GM23338 (cell line): ENCODE data around the gene TOMM5. TPM values are rescaled to one million over a fixed set of nuclear protein-coding genes. Genes with fewer than 3 reads are reported as not detected.

ENCODE experiments used
- ATAC-seq: fragments of 200-7000 bp; cut with Tn5 transposase; 3 replicates; pipeline ENCODE4 v1.9.1; 2020
- DNase-seq: peaks from one replicate; pipeline ENCODE4 v3.0.0-alpha.2; 2015; ENCODE audit warnings: low spot score
- H2AFZ ChIP-seq: fragments of 200-600 bp; sonication (generic); 2 replicates; pipeline ENCODE4 v1.8.0; 2016; ENCODE audit warnings: antibody characterized with exemption, mild to moderate bottlenecking, moderate library complexity
- H3F3A ChIP-seq: fragments of 200-600 bp; sonication (generic); replicated peaks from 2 replicates; pipeline ENCODE4 v1.8.0; 2017; ENCODE audit warnings: antibody characterized with exemption, mixed run types, low read depth
- H3K27ac ChIP-seq: fragments of 200-600 bp; sonication (generic); 2 replicates; pipeline ENCODE4 v1.6.1; 2016; ENCODE audit warnings: low read depth
- H3K27me3 ChIP-seq: fragments of 200-600 bp; sonication (generic); 2 replicates; pipeline ENCODE4 v1.8.0; 2016; ENCODE audit warnings: mild to moderate bottlenecking, mixed run types, moderate library complexity; ENCODE audit not compliant: insufficient read depth
- H3K36me3 ChIP-seq: fragments of 200-600 bp; sonication (generic); 2 replicates; pipeline ENCODE4 v1.8.0; 2016; ENCODE audit warnings: mild to moderate bottlenecking; ENCODE audit not compliant: insufficient read depth
- H3K4me1 ChIP-seq: fragments of 200-600 bp; sonication (generic); 2 replicates; pipeline ENCODE4 v1.8.0; 2016; ENCODE audit warnings: mild to moderate bottlenecking, moderate library complexity; ENCODE audit not compliant: insufficient read depth
- H3K4me2 ChIP-seq: fragments of 200-600 bp; sonication (generic); 2 replicates; pipeline ENCODE4 v1.7.1; 2017; ENCODE audit warnings: mixed run types
- H3K4me3 ChIP-seq: fragments of 200-600 bp; sonication (generic); 2 replicates; pipeline ENCODE4 v1.6.1; 2016; ENCODE audit warnings: mixed run types
- H3K79me2 ChIP-seq: fragments of 200-600 bp; sonication (generic); replicated peaks from 2 replicates; pipeline ENCODE4 v1.8.0; 2017; ENCODE audit warnings: mild to moderate bottlenecking; ENCODE audit not compliant: insufficient read depth
- H3K9me2 ChIP-seq: fragments of 200-600 bp; sonication (generic); 2 replicates; pipeline ENCODE4 v1.8.0; 2017; ENCODE audit not compliant: insufficient read depth
- H4K20me1 ChIP-seq: fragments of 200-600 bp; sonication (generic); replicated peaks from 2 replicates; pipeline ENCODE4 v1.8.0; 2017; ENCODE audit warnings: mild to moderate bottlenecking; ENCODE audit not compliant: insufficient read depth
- H3K27ac Mint-ChIP-seq: 2 replicates; pipeline ENCODE4 v1.8.0; 2020; ENCODE audit warnings: inconsistent platforms, mild to moderate bottlenecking, moderate library complexity, mixed read lengths
- H3K27me3 Mint-ChIP-seq: 3 replicates; pipeline ENCODE4 v1.8.0; 2022; ENCODE audit warnings: low read depth, mild to moderate bottlenecking, moderate library complexity, mixed read lengths, inconsistent platforms; ENCODE audit not compliant: insufficient read depth, poor library complexity
- H3K36me3 Mint-ChIP-seq: 3 replicates; pipeline ENCODE4 v1.8.0; 2021; ENCODE audit warnings: low read depth, mild to moderate bottlenecking, inconsistent platforms, moderate library complexity, mixed read lengths
- H3K4me1 Mint-ChIP-seq: 3 replicates; pipeline ENCODE4 v1.8.0; 2020; ENCODE audit warnings: mild to moderate bottlenecking, inconsistent platforms, mixed read lengths
- H3K4me3 Mint-ChIP-seq: 3 replicates; pipeline ENCODE4 v1.8.0; 2021; ENCODE audit warnings: moderate library complexity, mild to moderate bottlenecking, inconsistent platforms, mixed read lengths
- H3K9me3 Mint-ChIP-seq: 3 replicates; pipeline ENCODE4 v1.8.0; 2020; ENCODE audit warnings: moderate library complexity, mild to moderate bottlenecking, inconsistent platforms, mixed read lengths
- CREB1 ChIP-seq: fragments of 250-450 bp; sonication (Bioruptor Pico); IDR thresholded peaks from 2 replicates; pipeline ENCODE4 v1.5.0; 2020; ENCODE audit warnings: low read depth, mild to moderate bottlenecking, moderate library complexity
- EZH2 ChIP-seq: fragments of 200-600 bp; sonication (generic); IDR thresholded peaks from one replicate; pipeline ENCODE4 v1.8.0; 2017; ENCODE audit warnings: antibody characterized with exemption, mild to moderate bottlenecking, low read depth; ENCODE audit not compliant: unreplicated experiment
- EZH2phosphoT487 ChIP-seq: fragments of 200-600 bp; sonication (generic); IDR thresholded peaks from one replicate; pipeline ENCODE4 v1.8.1; 2018; ENCODE audit warnings: antibody characterized with exemption; ENCODE audit not compliant: unreplicated experiment
- JUNB ChIP-seq: IDR thresholded peaks from one replicate; pipeline ENCODE4 v1.6.1; 2016; ENCODE audit warnings: antibody characterized with exemption; ENCODE audit not compliant: unreplicated experiment
- NANOG ChIP-seq: IDR thresholded peaks from 2 replicates; pipeline ENCODE4 v1.6.1; 2016; ENCODE audit warnings: antibody characterized with exemption, borderline replicate concordance
- POLR2AphosphoS5 ChIP-seq: IDR thresholded peaks from 2 replicates; pipeline ENCODE4 v1.6.1; 2016; ENCODE audit warnings: antibody characterized with exemption, low read depth
- STAT1 ChIP-seq: IDR thresholded peaks from one replicate; pipeline ENCODE4 v1.6.1; 2016; ENCODE audit warnings: antibody characterized with exemption; ENCODE audit not compliant: unreplicated experiment
- ZNF114 ChIP-seq: fragments of 250-450 bp; sonication (Bioruptor Pico); IDR thresholded peaks from 2 replicates; pipeline ENCODE4 v1.5.0; 2020; ENCODE audit warnings: mild to moderate bottlenecking, moderate library complexity
- ZNF331 ChIP-seq: fragments of 250-450 bp; sonication (Bioruptor Pico); IDR thresholded peaks from 2 replicates; pipeline ENCODE4 v1.5.0; 2020; ENCODE audit warnings: low read depth, mild to moderate bottlenecking, moderate library complexity
- polyA plus RNA-seq: library from polyadenylated mRNA; unstranded; fragments of >200 nt; fragmentation: Nextera tagmentation; extraction: Ambion mirVana; gene quantifications from 2 replicates; pipeline ENCODE4 v1.2.1, GENCODE V29; 2016
- total RNA-seq: library from RNA; depleted of rRNA; stranded (reverse); fragments of >200 nt; shearing (Covaris generic); gene quantifications from 2 replicates; pipeline ENCODE4 v1.2.3, GENCODE V29; 2014
- TF ChIP-seq, protein P1 (sequence below): IDR thresholded peaks from one replicate; pipeline ENCODE4 v1.6.1; 2018; ENCODE audit warnings: antibody characterized with exemption; ENCODE audit not compliant: unreplicated experiment
- TF ChIP-seq, protein P2 (sequence below): fragments of 250-450 bp; sonication (Bioruptor Pico); IDR thresholded peaks from 2 replicates; pipeline ENCODE4 v1.5.0; 2020; ENCODE audit warnings: mild to moderate bottlenecking, moderate library complexity
- TF ChIP-seq, protein P3 (sequence below), 2 experiments: fragments of 200-600 bp in 1 of 2; sonication (generic) in 1 of 2; conservative IDR thresholded peaks; 2 replicates each; pipeline versions ENCODE4 v1.5.1 to v1.6.1; 2016 to 2017; ENCODE audit warnings: antibody characterized with exemption in 2 of 2, low read depth in 2 of 2, mild to moderate bottlenecking in 2 of 2, moderate library complexity in 1 of 2
- TF ChIP-seq, protein P4 (sequence below): IDR thresholded peaks from 2 replicates; pipeline ENCODE4 v1.6.1; 2016; ENCODE audit warnings: antibody characterized with exemption

TOMM5 gene
- total and polyA plus RNA-seq, 2 experiments from 2014 or later = 158 to 529 TPM

DNA sequence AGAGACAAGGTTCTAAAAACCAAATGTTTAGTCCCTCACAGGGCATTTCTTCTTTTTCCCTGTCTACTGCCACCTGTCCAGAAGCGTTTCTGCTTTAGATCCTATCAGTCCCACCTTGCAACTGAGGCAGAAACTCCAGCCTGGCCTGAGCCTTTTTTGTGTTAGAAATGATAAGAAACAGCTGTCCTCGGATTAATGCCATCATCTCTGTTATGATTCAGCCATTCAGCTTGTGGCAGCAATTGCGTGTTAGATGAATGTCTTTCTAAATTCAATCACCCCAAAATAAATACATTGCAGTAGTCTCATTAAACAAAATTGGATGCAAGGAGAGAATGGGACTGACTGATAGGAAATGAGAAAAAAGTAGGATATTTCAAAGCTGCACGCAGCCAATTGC lies 30.1 kb upstream of the TOMM5 start:
- Mint-ChIP-seq H3K27me3 (no peaks in the 10 kb centered on the region), H3K9me3 (no peaks in the 10 kb centered on the region), H3K27ac (no peak overlapping the region), H3K36me3 (no peaks in the 10 kb centered on the region), H3K4me3 (no peak overlapping the region), H3K4me1 (peaks cover 30% of the 10 kb centered on the region)
- Histone ChIP-seq H3K4me3 (no peak overlapping the region), H3K79me2 (no peaks in the 10 kb centered on the region), H3K9me2 (no peaks in the 10 kb centered on the region), H3K27ac (no peak overlapping the region), H2AFZ (0 out of 2 replicates have a peak overlapping the region, but pooled peaks have one; percentile 56), H3K36me3 (no peaks in the 10 kb centered on the region), H3K27me3 (no peaks in the 10 kb centered on the region), H3K4me2 (no peak overlapping the region), H4K20me1 (no peaks in the 10 kb centered on the region), H3K4me1 (peaks cover 15% of the 10 kb centered on the region), H3F3A (no peaks in the 10 kb centered on the region)
- no peak for ATAC-seq
- no peak for TF ChIP-seq ZNF114 (CRISPR knock-in tag)
- TF ChIP-seq, protein P1, sequence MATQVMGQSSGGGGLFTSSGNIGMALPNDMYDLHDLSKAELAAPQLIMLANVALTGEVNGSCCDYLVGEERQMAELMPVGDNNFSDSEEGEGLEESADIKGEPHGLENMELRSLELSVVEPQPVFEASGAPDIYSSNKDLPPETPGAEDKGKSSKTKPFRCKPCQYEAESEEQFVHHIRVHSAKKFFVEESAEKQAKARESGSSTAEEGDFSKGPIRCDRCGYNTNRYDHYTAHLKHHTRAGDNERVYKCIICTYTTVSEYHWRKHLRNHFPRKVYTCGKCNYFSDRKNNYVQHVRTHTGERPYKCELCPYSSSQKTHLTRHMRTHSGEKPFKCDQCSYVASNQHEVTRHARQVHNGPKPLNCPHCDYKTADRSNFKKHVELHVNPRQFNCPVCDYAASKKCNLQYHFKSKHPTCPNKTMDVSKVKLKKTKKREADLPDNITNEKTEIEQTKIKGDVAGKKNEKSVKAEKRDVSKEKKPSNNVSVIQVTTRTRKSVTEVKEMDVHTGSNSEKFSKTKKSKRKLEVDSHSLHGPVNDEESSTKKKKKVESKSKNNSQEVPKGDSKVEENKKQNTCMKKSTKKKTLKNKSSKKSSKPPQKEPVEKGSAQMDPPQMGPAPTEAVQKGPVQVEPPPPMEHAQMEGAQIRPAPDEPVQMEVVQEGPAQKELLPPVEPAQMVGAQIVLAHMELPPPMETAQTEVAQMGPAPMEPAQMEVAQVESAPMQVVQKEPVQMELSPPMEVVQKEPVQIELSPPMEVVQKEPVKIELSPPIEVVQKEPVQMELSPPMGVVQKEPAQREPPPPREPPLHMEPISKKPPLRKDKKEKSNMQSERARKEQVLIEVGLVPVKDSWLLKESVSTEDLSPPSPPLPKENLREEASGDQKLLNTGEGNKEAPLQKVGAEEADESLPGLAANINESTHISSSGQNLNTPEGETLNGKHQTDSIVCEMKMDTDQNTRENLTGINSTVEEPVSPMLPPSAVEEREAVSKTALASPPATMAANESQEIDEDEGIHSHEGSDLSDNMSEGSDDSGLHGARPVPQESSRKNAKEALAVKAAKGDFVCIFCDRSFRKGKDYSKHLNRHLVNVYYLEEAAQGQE = no peak
- no peak for TF ChIP-seq POLR2AphosphoS5
- no peak for TF ChIP-seq STAT1
- no peak for TF ChIP-seq EZH2phosphoT487
- TF ChIP-seq CREB1 = no peak
- no peak for TF ChIP-seq JUNB
- no peak for TF ChIP-seq ZNF331
- TF ChIP-seq, protein P2, sequence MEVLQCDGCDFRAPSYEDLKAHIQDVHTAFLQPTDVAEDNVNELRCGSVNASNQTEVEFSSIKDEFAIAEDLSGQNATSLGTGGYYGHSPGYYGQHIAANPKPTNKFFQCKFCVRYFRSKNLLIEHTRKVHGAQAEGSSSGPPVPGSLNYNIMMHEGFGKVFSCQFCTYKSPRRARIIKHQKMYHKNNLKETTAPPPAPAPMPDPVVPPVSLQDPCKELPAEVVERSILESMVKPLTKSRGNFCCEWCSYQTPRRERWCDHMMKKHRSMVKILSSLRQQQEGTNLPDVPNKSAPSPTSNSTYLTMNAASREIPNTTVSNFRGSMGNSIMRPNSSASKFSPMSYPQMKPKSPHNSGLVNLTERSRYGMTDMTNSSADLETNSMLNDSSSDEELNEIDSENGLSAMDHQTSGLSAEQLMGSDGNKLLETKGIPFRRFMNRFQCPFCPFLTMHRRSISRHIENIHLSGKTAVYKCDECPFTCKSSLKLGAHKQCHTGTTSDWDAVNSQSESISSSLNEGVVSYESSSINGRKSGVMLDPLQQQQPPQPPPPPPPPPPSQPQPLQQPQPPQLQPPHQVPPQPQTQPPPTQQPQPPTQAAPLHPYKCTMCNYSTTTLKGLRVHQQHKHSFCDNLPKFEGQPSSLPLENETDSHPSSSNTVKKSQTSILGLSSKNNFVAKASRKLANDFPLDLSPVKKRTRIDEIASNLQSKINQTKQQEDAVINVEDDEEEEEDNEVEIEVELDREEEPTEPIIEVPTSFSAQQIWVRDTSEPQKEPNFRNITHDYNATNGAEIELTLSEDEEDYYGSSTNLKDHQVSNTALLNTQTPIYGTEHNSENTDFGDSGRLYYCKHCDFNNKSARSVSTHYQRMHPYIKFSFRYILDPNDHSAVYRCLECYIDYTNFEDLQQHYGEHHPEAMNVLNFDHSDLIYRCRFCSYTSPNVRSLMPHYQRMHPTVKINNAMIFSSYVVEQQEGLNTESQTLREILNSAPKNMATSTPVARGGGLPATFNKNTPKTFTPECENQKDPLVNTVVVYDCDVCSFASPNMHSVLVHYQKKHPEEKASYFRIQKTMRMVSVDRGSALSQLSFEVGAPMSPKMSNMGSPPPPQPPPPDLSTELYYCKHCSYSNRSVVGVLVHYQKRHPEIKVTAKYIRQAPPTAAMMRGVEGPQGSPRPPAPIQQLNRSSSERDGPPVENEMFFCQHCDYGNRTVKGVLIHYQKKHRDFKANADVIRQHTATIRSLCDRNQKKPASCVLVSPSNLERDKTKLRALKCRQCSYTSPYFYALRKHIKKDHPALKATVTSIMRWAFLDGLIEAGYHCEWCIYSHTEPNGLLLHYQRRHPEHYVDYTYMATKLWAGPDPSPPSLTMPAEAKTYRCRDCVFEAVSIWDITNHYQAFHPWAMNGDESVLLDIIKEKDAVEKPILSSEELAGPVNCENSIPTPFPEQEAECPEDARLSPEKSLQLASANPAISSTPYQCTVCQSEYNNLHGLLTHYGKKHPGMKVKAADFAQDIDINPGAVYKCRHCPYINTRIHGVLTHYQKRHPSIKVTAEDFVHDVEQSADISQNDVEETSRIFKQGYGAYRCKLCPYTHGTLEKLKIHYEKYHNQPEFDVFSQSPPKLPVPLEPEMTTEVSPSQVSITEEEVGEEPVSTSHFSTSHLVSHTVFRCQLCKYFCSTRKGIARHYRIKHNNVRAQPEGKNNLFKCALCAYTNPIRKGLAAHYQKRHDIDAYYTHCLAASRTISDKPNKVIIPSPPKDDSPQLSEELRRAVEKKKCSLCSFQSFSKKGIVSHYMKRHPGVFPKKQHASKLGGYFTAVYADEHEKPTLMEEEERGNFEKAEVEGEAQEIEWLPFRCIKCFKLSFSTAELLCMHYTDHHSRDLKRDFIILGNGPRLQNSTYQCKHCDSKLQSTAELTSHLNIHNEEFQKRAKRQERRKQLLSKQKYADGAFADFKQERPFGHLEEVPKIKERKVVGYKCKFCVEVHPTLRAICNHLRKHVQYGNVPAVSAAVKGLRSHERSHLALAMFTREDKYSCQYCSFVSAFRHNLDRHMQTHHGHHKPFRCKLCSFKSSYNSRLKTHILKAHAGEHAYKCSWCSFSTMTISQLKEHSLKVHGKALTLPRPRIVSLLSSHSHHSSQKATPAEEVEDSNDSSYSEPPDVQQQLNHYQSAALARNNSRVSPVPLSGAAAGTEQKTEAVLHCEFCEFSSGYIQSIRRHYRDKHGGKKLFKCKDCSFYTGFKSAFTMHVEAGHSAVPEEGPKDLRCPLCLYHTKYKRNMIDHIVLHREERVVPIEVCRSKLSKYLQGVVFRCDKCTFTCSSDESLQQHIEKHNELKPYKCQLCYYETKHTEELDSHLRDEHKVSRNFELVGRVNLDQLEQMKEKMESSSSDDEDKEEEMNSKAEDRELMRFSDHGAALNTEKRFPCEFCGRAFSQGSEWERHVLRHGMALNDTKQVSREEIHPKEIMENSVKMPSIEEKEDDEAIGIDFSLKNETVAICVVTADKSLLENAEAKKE (CRISPR knock-in tag) = no peak
- no peak for TF ChIP-seq EZH2
- TF ChIP-seq, protein P3, sequence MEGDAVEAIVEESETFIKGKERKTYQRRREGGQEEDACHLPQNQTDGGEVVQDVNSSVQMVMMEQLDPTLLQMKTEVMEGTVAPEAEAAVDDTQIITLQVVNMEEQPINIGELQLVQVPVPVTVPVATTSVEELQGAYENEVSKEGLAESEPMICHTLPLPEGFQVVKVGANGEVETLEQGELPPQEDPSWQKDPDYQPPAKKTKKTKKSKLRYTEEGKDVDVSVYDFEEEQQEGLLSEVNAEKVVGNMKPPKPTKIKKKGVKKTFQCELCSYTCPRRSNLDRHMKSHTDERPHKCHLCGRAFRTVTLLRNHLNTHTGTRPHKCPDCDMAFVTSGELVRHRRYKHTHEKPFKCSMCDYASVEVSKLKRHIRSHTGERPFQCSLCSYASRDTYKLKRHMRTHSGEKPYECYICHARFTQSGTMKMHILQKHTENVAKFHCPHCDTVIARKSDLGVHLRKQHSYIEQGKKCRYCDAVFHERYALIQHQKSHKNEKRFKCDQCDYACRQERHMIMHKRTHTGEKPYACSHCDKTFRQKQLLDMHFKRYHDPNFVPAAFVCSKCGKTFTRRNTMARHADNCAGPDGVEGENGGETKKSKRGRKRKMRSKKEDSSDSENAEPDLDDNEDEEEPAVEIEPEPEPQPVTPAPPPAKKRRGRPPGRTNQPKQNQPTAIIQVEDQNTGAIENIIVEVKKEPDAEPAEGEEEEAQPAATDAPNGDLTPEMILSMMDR (conservative IDR thresholded peaks at IDR 0.05; ENCODE audit: low read depth in 2 of 2) = no peak
- no peak for TF ChIP-seq NANOG
- TF ChIP-seq, protein P4, sequence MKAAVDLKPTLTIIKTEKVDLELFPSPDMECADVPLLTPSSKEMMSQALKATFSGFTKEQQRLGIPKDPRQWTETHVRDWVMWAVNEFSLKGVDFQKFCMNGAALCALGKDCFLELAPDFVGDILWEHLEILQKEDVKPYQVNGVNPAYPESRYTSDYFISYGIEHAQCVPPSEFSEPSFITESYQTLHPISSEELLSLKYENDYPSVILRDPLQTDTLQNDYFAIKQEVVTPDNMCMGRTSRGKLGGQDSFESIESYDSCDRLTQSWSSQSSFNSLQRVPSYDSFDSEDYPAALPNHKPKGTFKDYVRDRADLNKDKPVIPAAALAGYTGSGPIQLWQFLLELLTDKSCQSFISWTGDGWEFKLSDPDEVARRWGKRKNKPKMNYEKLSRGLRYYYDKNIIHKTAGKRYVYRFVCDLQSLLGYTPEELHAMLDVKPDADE = no peak
- DNase-seq = no peak
